NOMO-1 treated with DMSO at 0.1 percent for 48 hours (cell line): ENCODE results near the gene ENKUR.
"Not testable (repeated sequence)": the region's sequence is repeated elsewhere in the genome, so short reads cannot be mapped to it uniquely, and the experiment has no call there.

Experiments used
- DNase-seq: peaks from one replicate; lab custom pipeline; 2025; ENCODE audit not compliant: unreplicated experiment; lab: John Stamatoyannopoulos, UW

ENKUR gene

DNA sequence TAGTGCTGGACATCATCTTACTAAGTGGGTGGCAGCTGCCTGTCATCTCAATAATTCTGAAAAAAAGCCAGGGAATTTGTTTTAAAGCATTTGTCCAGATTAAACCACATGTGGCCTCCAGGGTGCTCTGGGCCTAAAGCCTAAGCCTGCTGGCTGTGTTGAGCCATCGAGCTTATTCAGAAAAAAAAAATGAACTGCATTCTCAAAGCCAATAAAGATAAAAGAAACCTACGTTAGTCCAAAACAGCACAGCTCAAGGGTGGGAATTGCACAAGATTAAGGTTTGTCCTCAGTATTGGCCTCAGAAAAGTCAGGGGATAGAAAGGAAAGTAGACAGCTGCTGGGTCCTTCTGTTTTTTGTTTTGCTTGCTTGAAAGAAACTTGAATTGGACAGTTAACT, 41.0 kb downstream of the ENKUR start:
- DNase-seq, result no peak

GRCh38 chr10:24973163-24973562, 42.8 kb downstream of the ENKUR start:
- no peak for DNase-seq

DNA sequence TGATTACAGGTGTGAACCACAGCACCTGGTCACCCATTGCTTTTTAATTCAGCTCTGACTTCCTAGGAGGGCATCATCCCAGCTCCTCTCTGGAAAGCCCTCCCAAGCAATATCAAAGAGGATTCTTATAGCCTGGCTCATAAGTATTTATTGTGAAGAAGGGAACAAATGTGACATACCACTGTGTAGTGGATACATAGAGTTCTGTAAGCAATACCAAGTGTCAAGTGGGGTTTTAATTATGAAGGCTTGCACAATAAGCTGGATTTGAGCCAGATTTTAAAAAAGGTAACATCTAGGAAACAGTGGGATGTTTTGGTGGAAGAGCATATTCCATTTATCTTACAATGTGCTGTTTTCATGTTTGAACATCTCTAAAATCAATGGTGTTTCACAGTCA, 44.6 kb downstream of the ENKUR start:
- DNase-seq, result no peak

DNA sequence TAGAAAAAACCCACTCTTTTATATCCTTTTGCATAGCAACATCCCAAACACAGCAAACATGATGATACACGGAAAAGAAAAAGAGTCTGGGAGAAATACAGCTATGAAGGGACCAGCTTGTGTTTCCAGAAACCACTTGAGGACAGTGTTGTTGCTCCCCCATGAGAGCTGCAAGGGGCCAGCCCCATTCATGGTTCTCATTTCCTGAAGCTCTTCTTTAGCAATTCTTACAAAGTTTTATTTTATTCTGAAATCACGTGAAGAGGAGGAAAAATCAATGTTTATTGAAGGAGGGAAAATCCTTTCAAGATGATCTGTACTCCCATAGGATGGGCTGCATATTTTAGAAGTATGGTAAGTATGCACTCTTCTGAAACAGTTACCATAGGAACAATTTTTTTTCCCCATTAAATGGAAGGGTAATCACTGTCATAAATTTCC, 46.1 kb downstream of the ENKUR start:
- no peak for DNase-seq

DNA sequence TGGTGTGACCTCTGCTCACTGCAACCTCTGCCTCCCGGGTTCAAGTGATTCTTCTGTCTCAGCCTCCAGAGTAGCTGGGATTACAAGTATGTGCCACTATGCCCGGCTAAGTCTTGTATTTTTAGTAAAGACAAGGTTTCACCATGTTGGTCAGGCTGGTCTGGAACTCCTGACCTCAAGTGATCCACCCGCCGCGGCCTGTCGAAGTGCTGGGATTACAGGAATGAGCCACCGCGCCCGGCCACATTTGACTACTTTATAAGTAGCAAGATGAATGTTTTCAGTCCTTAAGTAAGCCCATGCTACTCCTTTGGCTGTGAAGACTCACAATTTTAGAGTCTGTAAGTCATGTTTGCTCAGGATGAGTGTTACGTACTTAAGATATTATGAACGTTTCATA, 47.0 kb downstream of the ENKUR start:
- DNase-seq, result not testable (repeated sequence)

- no peak for DNase-seq
Measured at GRCh38 chr10:24968349-24968748, 47.6 kb downstream of the ENKUR start.

GRCh38 chr10:24966962-24967481, 48.9 kb downstream of the ENKUR start:
- no peak for DNase-seq

DNA sequence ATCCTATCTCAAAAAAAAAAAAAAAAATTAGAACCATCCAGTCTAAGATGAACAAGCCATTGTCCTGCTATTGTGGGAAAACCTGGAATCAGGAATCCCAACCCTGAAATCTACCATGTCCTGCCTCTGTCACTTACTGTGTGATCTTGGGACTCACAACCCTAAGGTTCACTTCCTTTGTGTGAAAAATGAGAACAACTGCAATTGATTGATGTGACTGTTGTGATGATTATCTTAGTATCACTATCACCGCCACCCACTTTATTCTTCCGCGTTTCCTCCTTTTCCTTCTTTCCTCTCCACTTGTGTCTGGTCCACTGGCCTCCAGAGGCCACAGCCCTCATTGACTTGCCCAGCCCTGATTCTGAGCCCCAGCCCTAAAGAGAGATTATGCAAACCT, 50.9 kb downstream of the ENKUR start:
- DNase-seq, result no peak

- no peak for DNase-seq
Measured at GRCh38 chr10:24963521-24964041, 52.4 kb downstream of the ENKUR start.

DNA sequence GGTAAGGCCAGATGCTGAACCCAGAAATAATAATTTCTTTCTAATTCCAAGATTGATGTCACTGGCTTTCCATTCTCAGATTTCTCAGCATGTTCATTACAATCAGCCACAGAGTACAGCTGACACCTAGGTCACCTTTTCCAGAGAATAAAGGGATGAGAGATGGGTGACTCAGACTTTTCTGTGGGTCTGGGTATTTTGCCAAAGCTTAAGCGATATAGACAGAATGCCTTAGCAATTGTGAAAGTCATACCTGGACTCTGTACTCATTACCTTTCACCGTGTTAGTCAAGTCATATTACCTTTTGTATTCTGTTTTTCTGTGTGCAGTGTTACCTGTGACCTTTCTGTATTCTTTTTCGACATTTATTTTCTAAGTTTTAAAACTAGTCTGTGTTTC, 53.0 kb downstream of the ENKUR start:
- DNase-seq, result no peak

DNA sequence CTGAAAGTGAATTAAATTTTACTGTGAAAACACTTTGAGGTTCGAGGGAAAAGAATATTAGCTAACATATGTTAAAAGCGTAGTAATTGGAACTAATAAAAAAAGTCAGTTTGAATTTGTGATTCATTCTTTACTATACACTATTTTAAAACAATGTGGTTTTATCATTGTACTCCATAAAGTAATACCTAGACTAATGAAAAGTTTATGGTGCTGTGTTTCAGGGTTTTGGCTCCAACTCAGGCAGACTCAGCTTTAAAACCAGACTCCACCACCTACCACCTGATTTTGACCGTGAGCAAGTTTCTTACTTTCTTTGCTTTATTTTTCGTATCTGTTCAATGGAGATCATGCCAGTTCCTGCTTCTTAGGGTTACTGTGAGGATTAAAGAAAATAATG, 54.4 kb downstream of the ENKUR start:
- no peak for DNase-seq

DNA sequence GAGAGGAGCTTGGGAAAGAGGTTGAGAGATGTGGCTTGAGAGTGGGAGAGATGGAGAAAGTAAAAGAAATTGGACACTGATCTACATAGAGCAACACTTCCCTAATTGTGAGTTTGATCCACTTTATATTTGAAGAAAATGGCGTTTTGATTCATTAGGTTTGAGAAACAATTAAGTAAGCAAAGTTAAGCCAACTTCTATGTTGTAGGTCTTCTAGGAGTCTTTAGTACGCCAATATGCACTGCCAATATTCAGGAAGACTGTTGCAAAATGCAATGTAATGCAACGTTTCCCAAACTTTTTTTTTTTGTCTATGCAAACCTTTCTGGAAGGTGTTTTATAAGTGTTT, 56.6 kb downstream of the ENKUR start:
- no peak for DNase-seq

GRCh38 chr10:24958721-24959381, 57.1 kb downstream of the ENKUR start:
- no peak for DNase-seq

- DNase-seq, result no peak
Measured at GRCh38 chr10:24958091-24958720, 57.8 kb downstream of the ENKUR start.

GRCh38 chr10:24957624-24958051, 58.3 kb downstream of the ENKUR start:
- DNase-seq, result not testable (repeated sequence)

GRCh38 chr10:24953675-24954074, 62.3 kb downstream of the ENKUR start:
- DNase-seq, result no peak

DNA sequence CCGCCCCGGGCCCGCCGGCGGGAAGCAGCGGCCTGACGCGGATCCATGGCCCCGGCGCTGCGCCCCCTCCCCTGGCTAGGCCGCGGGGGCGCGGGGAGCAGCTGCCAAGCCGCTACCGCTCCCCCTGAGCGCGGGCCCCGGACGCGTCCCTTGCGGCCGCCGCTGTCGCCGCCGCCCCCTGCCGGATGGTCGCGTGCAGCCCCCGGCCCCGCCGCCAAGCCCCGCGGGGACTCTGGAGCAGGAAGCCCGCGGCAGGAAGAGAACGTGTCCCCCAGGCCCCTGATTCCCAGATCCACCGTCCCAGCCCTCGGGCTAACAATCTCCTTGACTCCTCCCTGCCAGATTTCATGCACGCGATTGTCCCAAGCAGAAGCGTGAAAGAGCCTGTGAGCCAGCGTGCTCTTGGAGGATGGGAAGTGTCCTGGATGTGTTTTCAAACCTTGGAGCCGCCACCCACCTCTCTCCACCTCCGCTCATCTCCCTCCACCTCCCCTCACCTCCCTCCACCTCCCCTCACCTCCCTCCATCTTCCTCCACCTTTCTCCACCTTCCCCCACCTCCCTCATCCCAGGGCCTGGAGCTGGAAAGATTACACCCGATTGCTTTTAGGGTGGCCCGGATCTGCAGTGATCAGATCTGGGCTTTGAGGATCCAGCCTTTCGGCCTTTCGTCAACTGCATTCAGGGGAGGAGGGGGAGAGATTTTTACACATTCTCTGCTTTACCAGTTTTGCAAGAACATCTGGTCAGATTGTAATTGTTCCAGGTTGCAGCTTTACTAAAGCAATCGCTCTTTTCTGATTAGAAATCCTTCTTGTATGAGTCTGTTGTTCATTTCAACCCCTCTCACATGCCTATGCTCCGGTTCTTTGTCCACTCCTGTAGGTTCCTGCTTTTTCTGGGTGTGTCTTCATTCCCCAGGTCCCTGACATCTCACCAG, 63.0 kb downstream of the ENKUR start:
- DNase-seq, result no peak

DNA sequence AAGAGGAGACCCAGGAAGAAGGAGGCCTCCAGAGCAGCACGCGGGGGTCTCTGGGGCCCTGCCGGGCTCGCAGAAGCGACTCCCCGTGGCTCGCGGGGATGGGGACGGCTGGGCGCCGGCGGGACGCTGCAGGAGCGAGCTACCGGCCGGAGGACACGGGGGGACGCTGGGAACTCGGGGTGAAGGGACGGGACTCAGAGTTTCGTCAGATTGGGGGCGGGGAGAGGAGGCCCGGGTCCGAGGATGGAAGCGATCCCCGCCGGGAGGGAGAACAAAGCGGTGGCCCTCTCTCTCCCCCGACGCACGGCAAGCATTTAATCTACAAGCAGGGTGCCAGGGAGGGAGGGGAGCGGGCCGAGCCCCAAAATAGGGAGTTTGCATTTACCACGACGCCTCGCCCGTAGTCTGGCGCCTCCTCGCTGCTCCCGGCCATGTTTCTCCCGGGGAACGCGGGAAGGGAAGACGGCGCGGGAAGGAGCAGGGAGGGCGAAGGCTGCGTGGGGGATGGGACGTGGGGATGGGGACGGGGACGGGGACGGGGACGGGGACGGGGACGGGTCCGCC, 63.7 kb downstream of the ENKUR start, which contains the start of gene PRTFDC1:
PRTFDC1 (minus strand) TSS at position 464 of the 564 bp plus-strand sequence; CDS start at position 433, 31 bp downstream.
- DNase-seq, result no peak

DNA sequence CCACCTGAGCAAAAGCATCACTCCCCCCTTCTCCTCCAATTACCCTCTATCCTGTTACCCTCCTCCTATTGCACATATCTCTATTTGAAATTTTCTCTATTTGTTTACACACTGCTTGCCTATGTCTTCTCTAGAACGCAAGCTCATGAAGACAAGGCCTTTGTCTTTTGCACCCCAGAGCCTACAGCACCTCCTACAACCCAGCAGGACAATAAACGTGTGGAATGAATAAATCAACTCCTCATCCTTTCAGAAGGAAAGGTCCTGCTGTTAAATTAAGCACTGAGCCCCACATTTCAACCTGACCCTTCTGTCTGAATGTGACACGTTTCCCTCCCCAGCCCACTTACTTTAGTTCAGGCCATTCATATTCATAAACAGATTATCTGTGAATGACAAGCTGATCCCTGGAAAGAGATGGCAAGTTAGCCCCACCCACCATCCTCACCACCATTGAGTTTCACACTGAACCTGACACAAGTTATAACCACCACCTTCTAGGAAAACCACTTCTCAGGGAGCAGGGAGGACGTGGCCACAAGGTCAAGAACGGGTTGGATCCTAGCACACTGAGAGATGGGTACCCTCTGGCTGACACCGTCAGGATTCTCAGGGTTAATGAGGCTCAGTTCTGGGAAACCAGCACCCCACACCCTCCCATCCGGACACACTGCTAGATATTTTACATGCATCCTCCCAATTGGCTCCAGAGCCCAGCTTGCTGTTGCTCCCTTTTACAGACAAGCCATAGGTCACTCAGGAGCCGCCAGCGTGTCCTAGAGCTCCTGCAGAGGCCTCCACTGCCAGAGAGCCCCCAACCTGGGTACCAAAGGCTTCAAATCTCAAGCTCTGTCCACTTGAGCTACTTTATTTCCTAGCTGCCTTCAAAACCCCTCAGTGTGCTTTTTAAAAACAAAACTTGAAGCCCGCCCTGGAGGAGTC, 64.5 kb downstream of the ENKUR start:
- no peak for DNase-seq

GRCh38 chr10:24950439-24950838, 65.5 kb downstream of the ENKUR start:
- DNase-seq, result no peak
